Fibroblast of villous mesenchyme (primary cell): ENCODE measurements around the gene DAP3. TPM values are rescaled to one million over a fixed set of nuclear protein-coding genes. Genes with fewer than 3 reads are reported as not detected.
A peak's percentile ranks its signal among the peaks of the same experiment; 100 is the strongest.
"Not testable (repeated sequence)": the region's sequence is repeated elsewhere in the genome, so short reads cannot be mapped to it uniquely, and the experiment has no call there.

ENCODE experiments used
- DNase-seq: peaks from one replicate; pipeline ENCODE4 v3.0.0-alpha.2; 2010; ENCODE audit warnings: low read depth
- H3K4me3 ChIP-seq: 2 replicates; pipeline ENCODE4 v1.5.1; 2011; ENCODE audit warnings: low read depth, mild to moderate bottlenecking, low read length
- total RNA-seq: library from RNA; depleted of rRNA; stranded (reverse); fragments of >200 nt; gene quantifications from 2 replicates; pipeline ENCODE4 v1.2.3, GENCODE V29; 2012
- TF ChIP-seq, protein P1 (sequence below): IDR thresholded peaks from 2 replicates; pipeline ENCODE4 v1.5.1; 2012; ENCODE audit warnings: low read depth, mild to moderate bottlenecking, low read length; ENCODE audit not compliant: insufficient read depth

The DAP3 gene
- total RNA-seq, 1 donor: 87.2 TPM

- no peak for DNase-seq
- no peak overlapping the region for H3K4me3 ChIP-seq
- TF ChIP-seq, protein P1, sequence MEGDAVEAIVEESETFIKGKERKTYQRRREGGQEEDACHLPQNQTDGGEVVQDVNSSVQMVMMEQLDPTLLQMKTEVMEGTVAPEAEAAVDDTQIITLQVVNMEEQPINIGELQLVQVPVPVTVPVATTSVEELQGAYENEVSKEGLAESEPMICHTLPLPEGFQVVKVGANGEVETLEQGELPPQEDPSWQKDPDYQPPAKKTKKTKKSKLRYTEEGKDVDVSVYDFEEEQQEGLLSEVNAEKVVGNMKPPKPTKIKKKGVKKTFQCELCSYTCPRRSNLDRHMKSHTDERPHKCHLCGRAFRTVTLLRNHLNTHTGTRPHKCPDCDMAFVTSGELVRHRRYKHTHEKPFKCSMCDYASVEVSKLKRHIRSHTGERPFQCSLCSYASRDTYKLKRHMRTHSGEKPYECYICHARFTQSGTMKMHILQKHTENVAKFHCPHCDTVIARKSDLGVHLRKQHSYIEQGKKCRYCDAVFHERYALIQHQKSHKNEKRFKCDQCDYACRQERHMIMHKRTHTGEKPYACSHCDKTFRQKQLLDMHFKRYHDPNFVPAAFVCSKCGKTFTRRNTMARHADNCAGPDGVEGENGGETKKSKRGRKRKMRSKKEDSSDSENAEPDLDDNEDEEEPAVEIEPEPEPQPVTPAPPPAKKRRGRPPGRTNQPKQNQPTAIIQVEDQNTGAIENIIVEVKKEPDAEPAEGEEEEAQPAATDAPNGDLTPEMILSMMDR: no peak
Observed at GRCh38 chr1:155697046-155697445, 8.2 kb downstream of the DAP3 start.

- H3K4me3 ChIP-seq: not testable (repeated sequence)
- peak; percentile 36 for DNase-seq
Observed at GRCh38 chr1:155697616-155698015, 8.7 kb downstream of the DAP3 start.

DNA sequence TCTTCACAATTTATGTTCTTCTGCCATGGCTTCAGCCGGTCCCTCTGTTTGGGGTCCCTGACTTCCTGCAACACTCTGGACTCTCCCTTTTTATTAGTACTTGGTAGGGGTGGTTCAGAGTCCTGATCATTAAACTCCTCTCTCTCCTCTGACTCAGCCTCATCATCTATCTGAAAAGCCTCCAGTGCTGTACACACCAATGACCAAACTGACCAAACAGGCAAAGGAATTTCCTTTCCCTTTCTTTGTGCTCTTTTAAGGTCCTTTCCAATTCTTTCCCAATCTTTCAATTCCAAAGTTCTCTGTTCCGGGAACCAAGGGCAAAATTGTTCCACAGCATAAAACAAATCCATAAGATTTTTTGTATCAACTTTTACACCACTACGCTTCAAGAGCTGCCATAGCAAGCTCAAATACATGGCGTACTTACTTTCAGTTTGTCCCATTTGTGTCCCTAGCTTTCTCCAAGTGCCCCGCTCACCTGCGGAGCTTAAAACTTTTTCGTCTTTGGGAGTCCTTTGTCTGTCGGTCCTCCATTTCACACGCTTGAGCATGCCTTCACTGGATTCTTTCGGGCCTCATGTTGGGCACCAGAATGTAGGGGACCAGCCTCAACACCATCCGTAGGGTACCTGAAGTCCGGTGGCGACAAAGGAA is 9.6 kb downstream of the DAP3 start:
- H3K4me3 ChIP-seq: no peak overlapping the region
- TF ChIP-seq, protein P1: no peak
- peak; percentile 46 for DNase-seq

GRCh38 chr1:155699062-155699461 is 10.2 kb downstream of the DAP3 start:
- peak; percentile 47 for DNase-seq
- H3K4me3 ChIP-seq: not testable (repeated sequence)

DNA sequence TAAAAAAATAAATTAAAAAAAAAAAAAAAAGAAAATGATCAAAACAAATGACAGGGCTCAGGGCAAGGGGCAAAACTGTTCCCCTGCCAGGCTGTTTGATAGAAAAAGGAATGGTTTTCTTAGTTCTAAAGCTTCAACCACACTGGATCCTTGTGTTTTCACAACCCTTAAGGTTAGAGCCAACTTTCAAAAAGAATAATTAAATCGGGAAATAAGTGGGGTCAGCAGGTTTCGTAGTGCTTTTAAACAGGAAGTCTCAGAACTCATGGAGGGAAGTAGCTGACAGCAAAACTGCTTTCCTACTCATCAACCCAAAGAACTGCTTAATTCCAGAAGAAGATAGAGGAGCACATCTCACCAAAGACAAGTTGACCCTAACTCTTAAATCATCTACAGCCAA is 12.8 kb downstream of the DAP3 start:
- not testable (repeated sequence) for H3K4me3 ChIP-seq, DNase-seq

DNA sequence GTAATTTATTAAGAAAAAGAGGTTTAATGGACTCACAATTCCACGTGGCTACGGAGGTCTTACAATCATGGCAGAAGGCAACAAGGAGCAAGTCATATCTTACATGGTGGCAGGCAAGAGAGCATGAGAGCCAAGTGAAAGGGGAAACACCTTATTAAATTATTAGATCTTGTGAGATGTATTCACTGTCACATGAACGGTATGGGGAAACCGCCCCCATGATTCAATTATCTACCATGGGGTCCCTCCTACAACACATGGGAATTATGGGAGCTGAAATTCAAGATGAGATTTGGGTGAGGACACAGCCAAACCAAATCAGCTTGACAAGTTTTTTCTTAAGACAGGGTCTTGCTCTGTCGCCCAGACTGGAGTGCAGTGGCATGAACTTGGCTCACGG is 14.3 kb downstream of the DAP3 start:
- TF ChIP-seq, protein P1: no peak
- H3K4me3 ChIP-seq: no peak overlapping the region
- no peak for DNase-seq

DNA sequence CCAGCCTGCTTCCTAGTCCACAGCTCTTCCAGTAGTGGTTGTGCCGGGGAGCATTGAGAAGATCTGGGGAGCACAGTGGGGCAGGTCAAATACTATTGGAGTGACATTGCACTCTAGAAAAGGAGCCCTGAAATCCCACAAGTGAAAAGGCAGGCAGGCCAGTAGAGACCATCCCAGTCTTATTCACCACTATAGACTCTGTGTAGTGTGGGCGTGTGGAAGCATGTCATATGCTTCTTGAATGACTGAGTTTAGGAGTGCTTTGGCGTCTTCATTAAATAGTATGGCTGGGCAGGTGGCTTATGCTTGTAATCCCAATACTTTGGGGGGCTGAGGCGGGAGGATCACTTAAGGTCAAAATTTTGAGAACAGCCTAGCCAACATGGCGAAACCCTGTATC is 15.5 kb downstream of the DAP3 start:
- not testable (repeated sequence) for H3K4me3 ChIP-seq, DNase-seq

- TF ChIP-seq, protein P1: no peak
- DNase-seq: peak; percentile 40
- H3K4me3 ChIP-seq: no peak overlapping the region
Observed at GRCh38 chr1:155706139-155706538, 17.2 kb downstream of the DAP3 start.

DNA sequence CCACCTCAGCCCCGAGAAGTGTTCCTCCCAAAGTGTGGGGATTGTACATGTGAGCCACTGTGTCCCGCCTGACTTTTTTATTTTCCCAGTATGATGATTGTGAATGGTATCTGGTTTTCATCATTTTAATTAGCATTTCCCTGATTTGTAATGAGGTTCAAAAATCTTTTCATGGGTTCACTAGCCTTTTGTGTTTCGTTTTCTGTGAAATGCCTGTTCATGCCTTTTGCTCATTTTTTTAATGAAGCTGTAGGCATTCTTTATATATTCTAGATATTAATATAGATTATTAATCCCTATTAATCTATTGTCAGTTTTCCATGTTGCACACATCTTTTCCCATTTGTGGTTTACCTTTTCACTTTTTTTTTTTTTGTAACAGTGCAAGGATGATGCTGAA is 20.5 kb downstream of the DAP3 start:
- no peak for DNase-seq
- TF ChIP-seq, protein P1: no peak

DNA sequence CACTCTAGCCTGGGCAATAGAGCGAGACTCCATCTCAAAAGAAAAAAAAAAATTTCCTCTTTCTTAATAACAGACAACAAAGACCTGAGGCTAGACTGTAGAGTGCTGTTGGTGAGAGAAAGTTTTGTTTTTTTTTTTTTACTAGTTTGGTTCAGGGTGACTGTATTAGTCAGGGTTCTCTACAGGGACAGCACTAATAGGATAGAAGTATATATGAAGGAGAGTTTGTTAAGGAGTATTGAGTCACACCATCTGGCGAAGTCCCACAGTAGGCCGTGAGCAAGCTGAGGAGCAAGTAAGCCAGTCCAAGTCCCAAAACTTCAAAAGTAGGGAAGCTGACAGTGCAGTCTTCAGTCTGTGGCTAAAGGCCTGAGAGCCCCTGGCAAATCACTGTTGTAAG is 22.6 kb downstream of the DAP3 start:
- H3K4me3 ChIP-seq, DNase-seq: not testable (repeated sequence)

More for the DNA sequence above, 20.5 kb downstream of the DAP3 start:
- no peak overlapping the region for H3K4me3 ChIP-seq
